Measurements from ENCODE around the gene ZEB2. TPM values are rescaled to one million over a fixed set of nuclear protein-coding genes. Genes with fewer than 3 reads are reported as not detected.
A peak's percentile ranks its signal among the peaks of the same experiment; 100 is the strongest.

The ZEB2 gene
- total and polyA plus RNA-seq, 12 donors, result 29.0 to 226 (median 142) TPM

GRCh38 chr2:144515099-144515695 is 4.7 kb downstream of the ZEB2 start:
- Histone ChIP-seq H3K4me1 (replicated peaks in 1 of 2) (peaks cover 34 to 49% of the 10 kb centered on the region in 2 donors), H3K4me3 (peak overlapping the region; percentile 50 to 94 (median 85)), H3K27ac (peak overlapping the region; percentile 91 to 100 (median 99)), H3K9me3 (replicated peaks in 1 of 3) (no peaks in the 10 kb centered on the region), H3K36me3 (replicated peaks in 1 of 2) (no peaks in the 10 kb centered on the region), H3K27me3 (no peaks in the 10 kb centered on the region)
- 4 to 10% (median 8%) methylated on average over 4 of the region's 4 CpGs for WGBS, 4 donors
- no peak for DNase-seq
- no peak for TF ChIP-seq POLR2A (IDR thresholded peaks at IDR 0.05)
- TF ChIP-seq, protein P1, sequence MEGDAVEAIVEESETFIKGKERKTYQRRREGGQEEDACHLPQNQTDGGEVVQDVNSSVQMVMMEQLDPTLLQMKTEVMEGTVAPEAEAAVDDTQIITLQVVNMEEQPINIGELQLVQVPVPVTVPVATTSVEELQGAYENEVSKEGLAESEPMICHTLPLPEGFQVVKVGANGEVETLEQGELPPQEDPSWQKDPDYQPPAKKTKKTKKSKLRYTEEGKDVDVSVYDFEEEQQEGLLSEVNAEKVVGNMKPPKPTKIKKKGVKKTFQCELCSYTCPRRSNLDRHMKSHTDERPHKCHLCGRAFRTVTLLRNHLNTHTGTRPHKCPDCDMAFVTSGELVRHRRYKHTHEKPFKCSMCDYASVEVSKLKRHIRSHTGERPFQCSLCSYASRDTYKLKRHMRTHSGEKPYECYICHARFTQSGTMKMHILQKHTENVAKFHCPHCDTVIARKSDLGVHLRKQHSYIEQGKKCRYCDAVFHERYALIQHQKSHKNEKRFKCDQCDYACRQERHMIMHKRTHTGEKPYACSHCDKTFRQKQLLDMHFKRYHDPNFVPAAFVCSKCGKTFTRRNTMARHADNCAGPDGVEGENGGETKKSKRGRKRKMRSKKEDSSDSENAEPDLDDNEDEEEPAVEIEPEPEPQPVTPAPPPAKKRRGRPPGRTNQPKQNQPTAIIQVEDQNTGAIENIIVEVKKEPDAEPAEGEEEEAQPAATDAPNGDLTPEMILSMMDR (IDR thresholded peaks at IDR 0.05), result no peak
- intact Hi-C loops (cut with DNase I), result loop anchor here in 1 of 2 donors (10.0 kb wide), 1 partner anchor 50 kb away; no protein-coding TSS in a partner anchor

- peak in 1 of 7 donors; percentile 42 for DNase-seq
- H3K9me3 ChIP-seq (replicated peaks in 1 of 3), result no peaks in the 10 kb centered on the region
- peaks cover 34 to 49% of the 10 kb centered on the region in 2 donors for H3K4me1 ChIP-seq (replicated peaks in 1 of 2)
- peak overlapping the region; percentile 91 to 100 (median 99) for H3K27ac ChIP-seq
- intact Hi-C loops (cut with DNase I), result loop anchor here in 1 of 2 donors (10.0 kb wide), 1 partner anchor 50 kb away; no protein-coding TSS in a partner anchor
- no peaks in the 10 kb centered on the region for H3K36me3 ChIP-seq (replicated peaks in 1 of 2)
- TF ChIP-seq POLR2A (IDR thresholded peaks at IDR 0.05), result peak in 1 of 2 donors; percentile 19
- TF ChIP-seq, protein P1 (IDR thresholded peaks at IDR 0.05), result no peak
- peak overlapping the region in 2 of 4 donors; percentile 92 to 94 for H3K4me3 ChIP-seq
- WGBS, 4 donors, result 21 to 31% (median 23%) methylated on average over 4 to 6 of the region's 6 CpGs
- H3K27me3 ChIP-seq, result no peaks in the 10 kb centered on the region
Measured at GRCh38 chr2:144514616-144515091, 5.3 kb downstream of the ZEB2 start.

DNA sequence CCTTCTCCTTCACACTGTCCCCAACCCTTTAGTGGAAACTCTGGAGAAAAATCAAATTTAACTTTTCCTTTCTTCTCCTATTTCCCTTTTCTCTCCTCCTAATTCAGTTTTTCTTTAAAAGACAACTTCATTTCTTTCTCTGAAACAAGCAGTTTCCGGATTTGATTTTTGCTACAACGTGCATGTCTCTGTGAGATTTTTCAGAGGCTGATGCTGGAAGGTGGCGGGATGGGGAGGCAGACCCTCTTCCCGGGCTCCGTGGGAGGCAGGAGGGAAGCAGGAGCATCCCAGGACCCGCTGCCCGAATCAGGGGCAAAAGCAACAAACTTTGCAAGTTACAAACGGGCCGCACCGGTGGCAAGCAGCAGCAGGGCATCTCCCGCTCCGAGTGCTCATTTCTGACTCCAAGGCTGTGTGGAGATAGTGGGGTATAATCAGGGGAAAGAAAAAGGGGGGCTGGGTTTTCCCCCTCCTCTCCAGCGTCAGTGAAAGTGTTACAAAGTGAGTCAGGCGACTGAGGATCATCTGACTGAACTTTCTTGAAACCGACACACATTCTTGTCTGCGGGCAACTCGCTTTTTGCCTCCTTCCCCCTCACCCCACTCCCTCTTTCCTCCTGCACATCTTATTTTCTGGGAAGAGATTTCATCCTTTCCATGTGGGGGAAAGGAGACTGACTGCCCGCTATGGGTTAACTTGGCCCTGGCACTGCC is 6.4 kb downstream of the ZEB2 start:
- Histone ChIP-seq H3K27ac (peak overlapping the region; percentile 91 to 100 (median 99)), H3K4me3 (peak overlapping the region in 2 of 4 donors; percentile 92 to 94), H3K36me3 (replicated peaks in 1 of 2) (no peaks in the 10 kb centered on the region), H3K9me3 (replicated peaks in 1 of 3) (no peaks in the 10 kb centered on the region), H3K4me1 (replicated peaks in 1 of 2) (peaks cover 42 to 52% of the 10 kb centered on the region in 2 donors), H3K27me3 (no peaks in the 10 kb centered on the region)
- 23 to 34% (median 26%) methylated on average over 17 to 18 of the region's 18 CpGs for WGBS, 4 donors
- DNase-seq, result peak in 6 of 7 donors; percentile 67 to 76 (median 71)
- intact Hi-C loops (cut with DNase I), result loop anchor here in 1 of 2 donors (10.0 kb wide), 1 partner anchor 49 kb away; no protein-coding TSS in a partner anchor
- peak; percentile 21 to 77 for TF ChIP-seq POLR2A (IDR thresholded peaks at IDR 0.05)
- TF ChIP-seq, protein P1 (IDR thresholded peaks at IDR 0.05), result no peak

DNA sequence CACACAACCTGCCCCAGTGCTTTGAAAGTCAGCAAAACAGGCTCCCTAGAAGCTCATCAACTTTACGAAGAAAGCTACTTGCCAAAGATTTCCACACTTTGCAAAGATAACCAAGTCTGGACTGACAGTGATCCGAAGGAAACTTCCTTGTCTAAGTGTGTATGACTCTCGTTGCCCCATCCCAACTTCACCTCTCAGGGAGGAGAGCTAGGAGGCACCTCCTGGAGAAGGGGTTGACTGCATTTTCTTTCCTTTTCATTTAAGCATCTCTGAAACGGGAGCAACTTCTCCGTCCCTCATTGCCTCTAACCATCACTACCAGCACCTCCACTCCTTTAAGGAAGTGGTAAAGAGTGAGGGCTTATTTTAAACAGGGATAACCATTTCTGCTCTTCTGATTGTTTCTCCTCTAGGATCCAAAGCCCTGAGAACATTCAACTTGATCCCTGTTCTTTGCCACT is 7.0 kb downstream of the ZEB2 start:
- Histone ChIP-seq H3K9me3 (replicated peaks in 1 of 3) (no peaks in the 10 kb centered on the region), H3K36me3 (replicated peaks in 1 of 2) (no peaks in the 10 kb centered on the region), H3K27ac (peak overlapping the region; percentile 91 to 100 (median 99)), H3K4me3 (peak overlapping the region in 1 of 4 donors; percentile 94), H3K4me1 (replicated peaks in 1 of 2) (peaks cover 48 to 57% of the 10 kb centered on the region in 2 donors), H3K27me3 (no peaks in the 10 kb centered on the region)
- TF ChIP-seq, protein P1 (IDR thresholded peaks at IDR 0.05), result no peak
- peak in 1 of 2 donors; percentile 32 for TF ChIP-seq POLR2A (IDR thresholded peaks at IDR 0.05)
- 50 to 62% (median 58%) methylated on average over 5 of the region's 5 CpGs for WGBS, 4 donors
- DNase-seq, result no peak
- intact Hi-C loops (cut with DNase I), result loop anchor here in 1 of 2 donors (10.0 kb wide), 1 partner anchor 48 kb away; no protein-coding TSS in a partner anchor

Data from adrenal gland (tissue), 12 donors.